Measurements from ENCODE around the gene FXYD3.

The FXYD3 gene

GRCh38 chr19:35160629-35161433 lies 45.2 kb downstream of the FXYD3 start:
- DNase-seq (ENCODE audit: low read depth, low spot score), result no peak

- DNase-seq (ENCODE audit: low read depth, low spot score), result no peak
Measured at GRCh38 chr19:35161434-35161743, 45.8 kb downstream of the FXYD3 start.

- DNase-seq (ENCODE audit: low read depth, low spot score), result no peak
Measured at GRCh38 chr19:35162471-35163326, 47.1 kb downstream of the FXYD3 start.

- no peak for DNase-seq (ENCODE audit: low read depth, low spot score)
Measured at GRCh38 chr19:35164418-35164817, 48.8 kb downstream of the FXYD3 start.

GRCh38 chr19:35165200-35166058 lies 49.8 kb downstream of the FXYD3 start:
- no peak for DNase-seq (ENCODE audit: low read depth, low spot score)

GRCh38 chr19:35166100-35167063 lies 50.8 kb downstream of the FXYD3 start:
- no peak for DNase-seq (ENCODE audit: low read depth, low spot score)

GRCh38 chr19:35167251-35168119 lies 51.9 kb downstream of the FXYD3 start:
- no peak for DNase-seq (ENCODE audit: low read depth, low spot score)

GRCh38 chr19:35168196-35168595 lies 52.6 kb downstream of the FXYD3 start:
- no peak for DNase-seq (ENCODE audit: low read depth, low spot score)

GRCh38 chr19:35169221-35169995 lies 53.8 kb downstream of the FXYD3 start:
- no peak for DNase-seq (ENCODE audit: low read depth, low spot score)

- no peak for DNase-seq (ENCODE audit: low read depth, low spot score)
Measured at GRCh38 chr19:35170359-35171061, 54.9 kb downstream of the FXYD3 start.

GRCh38 chr19:35171730-35172129 lies 56.1 kb downstream of the FXYD3 start:
- DNase-seq (ENCODE audit: low read depth, low spot score), result no peak
